Naive thymus-derived CD8-positive, alpha-beta T cell (primary cell): ENCODE data around the gene USP54. TPM values are rescaled to one million over a fixed set of nuclear protein-coding genes. Genes with fewer than 3 reads are reported as not detected.

Experiments
- polyA plus RNA-seq, 3 donors: library from polyadenylated mRNA; unstranded; fragments of 300-500 nt; fragmentation: Illumina TruSeq; gene quantifications; one replicate each; pipeline ENCODE4 v1.2.3, GENCODE V29; 2021
- total RNA-seq, 8 experiments: library from RNA in 2 of 8; stranded (reverse) in 2 of 8; gene quantifications; one replicate each; pipeline ENCODE4 v1.2.3 and lab custom pipeline; 2021 to 2026

Gene USP54
- total and polyA plus RNA-seq, 5 experiments from 2014 or later = 0.71 to 7.3 (median 1.7) TPM

Other genes with a start within 250 kb of the USP54 start
- gene CFAP70, start 232.5 kb downstream of the USP54 start, total RNA-seq = 1 to 10 TPM; 6.7 to 9.0 TPM
- under 1 TPM; 0.31 to 0.50 (median 0.39) TPM for gene CFAP70, start 232.5 kb downstream of the USP54 start, polyA plus RNA-seq
- 100 to 1,000 TPM; 105 to 112 TPM for gene ANXA7, start 177.3 kb downstream of the USP54 start, total RNA-seq
- gene ANXA7, start 177.3 kb downstream of the USP54 start, polyA plus RNA-seq = 100 to 1,000 TPM; 168 to 193 (median 179) TPM
- gene MSS51, start 157.8 kb downstream of the USP54 start, total RNA-seq = 1 to 10 TPM; 5.9 to 6.2 TPM
- gene MSS51, start 157.8 kb downstream of the USP54 start, polyA plus RNA-seq = under 1 TPM in 2 of 3 donors, not detected in 1; 0.07 TPM
- gene PPP3CB, start 95.3 kb downstream of the USP54 start, total RNA-seq = 10 to 100 TPM; 33.9 to 35.0 TPM
- gene PPP3CB, start 95.3 kb downstream of the USP54 start, polyA plus RNA-seq = 1 to 10 TPM; 5.0 to 5.8 (median 5.8) TPM
- gene MYOZ1, start 50.1 kb upstream of the USP54 start, total RNA-seq = not detected
- gene MYOZ1, start 50.1 kb upstream of the USP54 start, polyA plus RNA-seq = not detected
- gene SYNPO2L, start 64.7 kb upstream of the USP54 start, total RNA-seq = not detected
- not detected for gene SYNPO2L, start 64.7 kb upstream of the USP54 start, polyA plus RNA-seq
- gene AGAP5, start 106.8 kb upstream of the USP54 start, total RNA-seq = 10 to 100 TPM; 10.5 to 13.2 TPM
- under 1 TPM in 2 of 3 donors, not detected in 1; 0.19 to 0.30 TPM for gene AGAP5, start 106.8 kb upstream of the USP54 start, polyA plus RNA-seq
- gene SEC24C, start 153.0 kb upstream of the USP54 start, total RNA-seq = 10 to 100 TPM; 72.2 to 72.7 TPM
- 10 to 100 TPM; 18.9 to 33.5 (median 25.9) TPM for gene SEC24C, start 153.0 kb upstream of the USP54 start, polyA plus RNA-seq
- 10 to 100 TPM; 19.9 to 22.1 TPM for gene CHCHD1, start 190.7 kb upstream of the USP54 start, total RNA-seq
- 10 to 100 TPM; 32.2 to 44.6 (median 37.9) TPM for gene CHCHD1, start 190.7 kb upstream of the USP54 start, polyA plus RNA-seq
- gene ZSWIM8, start 194.3 kb upstream of the USP54 start, total RNA-seq = 10 to 100 TPM; 79.0 to 79.9 TPM
- gene ZSWIM8, start 194.3 kb upstream of the USP54 start, polyA plus RNA-seq = 10 to 100 TPM; 12.3 to 18.5 (median 13.4) TPM
- gene NDST2, start 220.3 kb upstream of the USP54 start, total RNA-seq = 100 to 1,000 TPM; 101 to 112 TPM
- 10 to 100 TPM; 13.4 to 34.3 (median 24.5) TPM for gene NDST2, start 220.3 kb upstream of the USP54 start, polyA plus RNA-seq